ENCODE results near the gene CMPK1. TPM values are rescaled to one million over a fixed set of nuclear protein-coding genes. Genes with fewer than 3 reads are reported as not detected.

The CMPK1 gene
- total RNA-seq, 1 experiment from 2014 or later: 36.3 TPM

DNA sequence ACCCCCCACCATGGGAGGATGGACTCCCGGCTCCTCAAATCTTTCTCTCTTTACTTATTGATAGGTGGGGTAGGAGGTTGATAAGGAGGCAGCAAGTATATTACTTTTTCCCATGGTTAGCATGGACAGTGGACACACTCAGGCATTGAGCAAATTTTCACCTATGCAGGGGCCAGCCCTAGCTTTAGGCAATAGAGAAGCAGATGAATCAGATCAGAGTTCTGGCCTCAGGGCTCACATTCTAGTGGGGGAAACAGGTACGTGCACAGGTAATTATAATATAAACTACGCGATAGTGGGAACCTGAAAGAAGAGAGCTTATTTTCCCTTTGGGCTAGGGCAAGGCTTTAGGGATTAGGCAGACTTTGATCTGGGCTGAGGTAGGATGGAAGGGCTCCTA is 69.0 kb downstream of the CMPK1 start (continued):
- TF ChIP-seq ZNF219 (CRISPR knock-in tag; IDR thresholded peaks at IDR 0.05; ENCODE audit: borderline replicate concordance) (no peak), MYBL2 (CRISPR knock-in tag; IDR thresholded peaks at IDR 0.05) (no peak)
- TF ChIP-seq, protein P1, sequence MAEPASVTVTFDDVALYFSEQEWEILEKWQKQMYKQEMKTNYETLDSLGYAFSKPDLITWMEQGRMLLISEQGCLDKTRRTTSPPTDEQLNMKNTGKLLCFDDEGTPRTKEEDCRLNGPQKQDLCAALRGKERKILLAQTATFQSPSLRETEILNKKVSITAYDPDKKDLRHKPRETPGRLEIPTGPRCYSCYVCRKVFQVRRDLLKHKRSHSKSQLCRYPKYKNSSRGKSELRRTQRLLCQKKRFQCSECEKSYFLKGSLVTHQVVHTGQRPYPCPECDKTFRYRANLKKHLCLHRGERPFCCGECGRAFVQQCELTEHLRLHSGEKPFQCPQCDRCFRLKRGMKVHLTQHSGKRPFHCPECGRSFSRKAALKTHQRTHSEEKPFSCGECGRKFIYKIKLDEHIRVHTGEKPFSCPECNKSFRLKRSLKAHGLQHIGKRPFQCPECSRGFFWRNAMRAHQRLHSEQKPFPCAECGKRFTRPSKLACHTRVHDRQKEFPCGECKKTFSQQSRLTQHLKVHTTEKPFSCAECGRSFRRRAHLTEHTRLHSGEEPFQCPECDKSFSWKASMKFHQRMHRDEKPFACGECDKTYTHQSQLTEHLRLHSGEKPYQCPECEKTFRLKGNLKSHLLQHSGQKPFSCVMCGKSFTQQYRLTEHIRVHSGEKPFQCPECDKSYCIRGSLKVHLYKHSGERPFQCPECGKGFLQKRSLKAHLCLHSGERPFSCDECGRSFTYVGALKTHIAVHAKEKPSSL (CRISPR knock-in tag; conservative IDR thresholded peaks at IDR 0.05): no peak
- TF ChIP-seq, protein P2, sequence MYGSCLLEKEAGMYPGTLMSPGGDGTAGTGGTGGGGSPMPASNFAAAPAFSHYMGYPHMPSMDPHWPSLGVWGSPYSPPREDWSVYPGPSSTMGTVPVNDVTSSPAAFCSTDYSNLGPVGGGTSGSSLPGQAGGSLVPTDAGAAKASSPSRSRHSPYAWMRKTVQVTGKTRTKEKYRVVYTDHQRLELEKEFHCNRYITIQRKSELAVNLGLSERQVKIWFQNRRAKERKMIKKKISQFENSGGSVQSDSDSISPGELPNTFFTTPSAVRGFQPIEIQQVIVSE (CRISPR knock-in tag; IDR thresholded peaks at IDR 0.05; ENCODE audit: borderline replicate concordance): no peak

DNA sequence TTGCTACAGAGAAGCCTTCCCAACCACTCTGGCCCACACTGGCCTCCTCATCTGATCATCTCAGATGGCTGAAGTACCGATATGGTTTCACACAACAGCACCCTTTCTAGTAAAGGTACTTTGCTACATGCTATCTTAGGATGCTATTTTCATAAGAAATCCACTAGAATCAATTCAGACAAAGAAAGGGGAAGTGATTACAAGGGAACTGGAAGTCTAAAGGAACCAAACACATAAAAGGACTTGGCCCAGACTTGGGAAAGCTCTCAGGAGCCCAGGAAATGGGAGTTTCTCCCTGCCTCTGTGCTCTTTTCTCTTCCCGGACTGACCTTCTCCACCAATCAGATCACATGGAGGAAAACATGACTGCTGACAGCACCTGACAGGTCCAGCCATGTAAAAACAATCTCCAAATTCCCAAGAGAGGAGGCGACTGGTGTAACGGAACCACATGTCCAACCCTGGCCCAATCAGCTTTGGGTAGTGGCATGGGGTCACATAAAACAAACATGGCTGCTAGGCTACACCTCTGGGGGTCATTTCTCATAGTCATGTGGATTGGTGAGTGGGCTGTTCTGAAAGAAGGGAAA is 69.8 kb downstream of the CMPK1 start:
- DNase-seq (ENCODE audit: low spot score) (no peak), ATAC-seq (no peak)
- ChIA-PET POLR2A (no interaction called here), CTCF (interaction anchor here (1.0 to 3.4 kb wide), 2 partner anchors 15 to 34 kb away, joined by 6 to 15 read pairs; no protein-coding TSS in a partner anchor)
- Mint-ChIP-seq H3K9me3 (no peaks in the 10 kb centered on the region), H3K36me3 (no peaks in the 10 kb centered on the region), H3K27me3 (ENCODE audit: low read depth) (peaks cover 41% of the 10 kb centered on the region), H3K4me1 (no peaks in the 10 kb centered on the region), H3K27ac (no peak overlapping the region), H3K4me3 (no peak overlapping the region)
- no peak for TF ChIP-seq SMAD4 (CRISPR knock-in tag; IDR thresholded peaks at IDR 0.05)
- TF ChIP-seq, protein P3, sequence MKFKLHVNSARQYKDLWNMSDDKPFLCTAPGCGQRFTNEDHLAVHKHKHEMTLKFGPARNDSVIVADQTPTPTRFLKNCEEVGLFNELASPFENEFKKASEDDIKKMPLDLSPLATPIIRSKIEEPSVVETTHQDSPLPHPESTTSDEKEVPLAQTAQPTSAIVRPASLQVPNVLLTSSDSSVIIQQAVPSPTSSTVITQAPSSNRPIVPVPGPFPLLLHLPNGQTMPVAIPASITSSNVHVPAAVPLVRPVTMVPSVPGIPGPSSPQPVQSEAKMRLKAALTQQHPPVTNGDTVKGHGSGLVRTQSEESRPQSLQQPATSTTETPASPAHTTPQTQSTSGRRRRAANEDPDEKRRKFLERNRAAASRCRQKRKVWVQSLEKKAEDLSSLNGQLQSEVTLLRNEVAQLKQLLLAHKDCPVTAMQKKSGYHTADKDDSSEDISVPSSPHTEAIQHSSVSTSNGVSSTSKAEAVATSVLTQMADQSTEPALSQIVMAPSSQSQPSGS (CRISPR knock-in tag; IDR thresholded peaks at IDR 0.05; ENCODE audit: borderline replicate concordance, low read depth): no peak
- TF ChIP-seq NR1H2 (CRISPR knock-in tag; IDR thresholded peaks at IDR 0.05): no peak
- TF ChIP-seq, protein P4, sequence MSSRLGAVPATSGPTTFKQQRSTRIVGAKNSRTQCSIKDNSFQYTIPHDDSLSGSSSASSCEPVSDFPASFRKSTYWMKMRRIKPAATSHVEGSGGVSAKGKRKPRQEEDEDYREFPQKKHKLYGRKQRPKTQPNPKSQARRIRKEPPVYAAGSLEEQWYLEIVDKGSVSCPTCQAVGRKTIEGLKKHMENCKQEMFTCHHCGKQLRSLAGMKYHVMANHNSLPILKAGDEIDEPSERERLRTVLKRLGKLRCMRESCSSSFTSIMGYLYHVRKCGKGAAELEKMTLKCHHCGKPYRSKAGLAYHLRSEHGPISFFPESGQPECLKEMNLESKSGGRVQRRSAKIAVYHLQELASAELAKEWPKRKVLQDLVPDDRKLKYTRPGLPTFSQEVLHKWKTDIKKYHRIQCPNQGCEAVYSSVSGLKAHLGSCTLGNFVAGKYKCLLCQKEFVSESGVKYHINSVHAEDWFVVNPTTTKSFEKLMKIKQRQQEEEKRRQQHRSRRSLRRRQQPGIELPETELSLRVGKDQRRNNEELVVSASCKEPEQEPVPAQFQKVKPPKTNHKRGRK (CRISPR knock-in tag; IDR thresholded peaks at IDR 0.05; ENCODE audit: borderline replicate concordance): no peak
- no peak for TF ChIP-seq CREM (CRISPR knock-in tag; IDR thresholded peaks at IDR 0.05)
- TF ChIP-seq OVOL2 (CRISPR knock-in tag; IDR thresholded peaks at IDR 0.05; ENCODE audit: borderline replicate concordance): no peak
- no peak for TF ChIP-seq ELF4 (CRISPR knock-in tag; IDR thresholded peaks at IDR 0.05; ENCODE audit: low read depth)
- TF ChIP-seq, protein P5, sequence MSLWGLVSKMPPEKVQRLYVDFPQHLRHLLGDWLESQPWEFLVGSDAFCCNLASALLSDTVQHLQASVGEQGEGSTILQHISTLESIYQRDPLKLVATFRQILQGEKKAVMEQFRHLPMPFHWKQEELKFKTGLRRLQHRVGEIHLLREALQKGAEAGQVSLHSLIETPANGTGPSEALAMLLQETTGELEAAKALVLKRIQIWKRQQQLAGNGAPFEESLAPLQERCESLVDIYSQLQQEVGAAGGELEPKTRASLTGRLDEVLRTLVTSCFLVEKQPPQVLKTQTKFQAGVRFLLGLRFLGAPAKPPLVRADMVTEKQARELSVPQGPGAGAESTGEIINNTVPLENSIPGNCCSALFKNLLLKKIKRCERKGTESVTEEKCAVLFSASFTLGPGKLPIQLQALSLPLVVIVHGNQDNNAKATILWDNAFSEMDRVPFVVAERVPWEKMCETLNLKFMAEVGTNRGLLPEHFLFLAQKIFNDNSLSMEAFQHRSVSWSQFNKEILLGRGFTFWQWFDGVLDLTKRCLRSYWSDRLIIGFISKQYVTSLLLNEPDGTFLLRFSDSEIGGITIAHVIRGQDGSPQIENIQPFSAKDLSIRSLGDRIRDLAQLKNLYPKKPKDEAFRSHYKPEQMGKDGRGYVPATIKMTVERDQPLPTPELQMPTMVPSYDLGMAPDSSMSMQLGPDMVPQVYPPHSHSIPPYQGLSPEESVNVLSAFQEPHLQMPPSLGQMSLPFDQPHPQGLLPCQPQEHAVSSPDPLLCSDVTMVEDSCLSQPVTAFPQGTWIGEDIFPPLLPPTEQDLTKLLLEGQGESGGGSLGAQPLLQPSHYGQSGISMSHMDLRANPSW (CRISPR knock-in tag; conservative IDR thresholded peaks at IDR 0.05; ENCODE audit: low read depth): no peak
- TF ChIP-seq IRF2 (CRISPR knock-in tag; IDR thresholded peaks at IDR 0.05; ENCODE audit: borderline replicate concordance, low read depth): no peak
- TF ChIP-seq FOXK1 (CRISPR knock-in tag; IDR thresholded peaks at IDR 0.05): no peak
- no peak for TF ChIP-seq JAZF1 (CRISPR knock-in tag; IDR thresholded peaks at IDR 0.05)
- TF ChIP-seq, protein P6, sequence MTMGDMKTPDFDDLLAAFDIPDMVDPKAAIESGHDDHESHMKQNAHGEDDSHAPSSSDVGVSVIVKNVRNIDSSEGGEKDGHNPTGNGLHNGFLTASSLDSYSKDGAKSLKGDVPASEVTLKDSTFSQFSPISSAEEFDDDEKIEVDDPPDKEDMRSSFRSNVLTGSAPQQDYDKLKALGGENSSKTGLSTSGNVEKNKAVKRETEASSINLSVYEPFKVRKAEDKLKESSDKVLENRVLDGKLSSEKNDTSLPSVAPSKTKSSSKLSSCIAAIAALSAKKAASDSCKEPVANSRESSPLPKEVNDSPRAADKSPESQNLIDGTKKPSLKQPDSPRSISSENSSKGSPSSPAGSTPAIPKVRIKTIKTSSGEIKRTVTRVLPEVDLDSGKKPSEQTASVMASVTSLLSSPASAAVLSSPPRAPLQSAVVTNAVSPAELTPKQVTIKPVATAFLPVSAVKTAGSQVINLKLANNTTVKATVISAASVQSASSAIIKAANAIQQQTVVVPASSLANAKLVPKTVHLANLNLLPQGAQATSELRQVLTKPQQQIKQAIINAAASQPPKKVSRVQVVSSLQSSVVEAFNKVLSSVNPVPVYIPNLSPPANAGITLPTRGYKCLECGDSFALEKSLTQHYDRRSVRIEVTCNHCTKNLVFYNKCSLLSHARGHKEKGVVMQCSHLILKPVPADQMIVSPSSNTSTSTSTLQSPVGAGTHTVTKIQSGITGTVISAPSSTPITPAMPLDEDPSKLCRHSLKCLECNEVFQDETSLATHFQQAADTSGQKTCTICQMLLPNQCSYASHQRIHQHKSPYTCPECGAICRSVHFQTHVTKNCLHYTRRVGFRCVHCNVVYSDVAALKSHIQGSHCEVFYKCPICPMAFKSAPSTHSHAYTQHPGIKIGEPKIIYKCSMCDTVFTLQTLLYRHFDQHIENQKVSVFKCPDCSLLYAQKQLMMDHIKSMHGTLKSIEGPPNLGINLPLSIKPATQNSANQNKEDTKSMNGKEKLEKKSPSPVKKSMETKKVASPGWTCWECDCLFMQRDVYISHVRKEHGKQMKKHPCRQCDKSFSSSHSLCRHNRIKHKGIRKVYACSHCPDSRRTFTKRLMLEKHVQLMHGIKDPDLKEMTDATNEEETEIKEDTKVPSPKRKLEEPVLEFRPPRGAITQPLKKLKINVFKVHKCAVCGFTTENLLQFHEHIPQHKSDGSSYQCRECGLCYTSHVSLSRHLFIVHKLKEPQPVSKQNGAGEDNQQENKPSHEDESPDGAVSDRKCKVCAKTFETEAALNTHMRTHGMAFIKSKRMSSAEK (CRISPR knock-in tag; IDR thresholded peaks at IDR 0.05; ENCODE audit: borderline replicate concordance): no peak
- TF ChIP-seq, protein P7, sequence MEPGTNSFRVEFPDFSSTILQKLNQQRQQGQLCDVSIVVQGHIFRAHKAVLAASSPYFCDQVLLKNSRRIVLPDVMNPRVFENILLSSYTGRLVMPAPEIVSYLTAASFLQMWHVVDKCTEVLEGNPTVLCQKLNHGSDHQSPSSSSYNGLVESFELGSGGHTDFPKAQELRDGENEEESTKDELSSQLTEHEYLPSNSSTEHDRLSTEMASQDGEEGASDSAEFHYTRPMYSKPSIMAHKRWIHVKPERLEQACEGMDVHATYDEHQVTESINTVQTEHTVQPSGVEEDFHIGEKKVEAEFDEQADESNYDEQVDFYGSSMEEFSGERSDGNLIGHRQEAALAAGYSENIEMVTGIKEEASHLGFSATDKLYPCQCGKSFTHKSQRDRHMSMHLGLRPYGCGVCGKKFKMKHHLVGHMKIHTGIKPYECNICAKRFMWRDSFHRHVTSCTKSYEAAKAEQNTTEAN (CRISPR knock-in tag; IDR thresholded peaks at IDR 0.05): no peak
- TF ChIP-seq, protein P2 (CRISPR knock-in tag; IDR thresholded peaks at IDR 0.05; ENCODE audit: borderline replicate concordance): no peak
- TF ChIP-seq, protein P8, sequence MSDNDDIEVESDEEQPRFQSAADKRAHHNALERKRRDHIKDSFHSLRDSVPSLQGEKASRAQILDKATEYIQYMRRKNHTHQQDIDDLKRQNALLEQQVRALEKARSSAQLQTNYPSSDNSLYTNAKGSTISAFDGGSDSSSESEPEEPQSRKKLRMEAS (CRISPR knock-in tag; IDR thresholded peaks at IDR 0.05): no peak

Measured in WTC11 (cell line).